K562 (cell line): Measurements from ENCODE around the gene CDR2L. TPM values are rescaled to one million over a fixed set of nuclear protein-coding genes. Genes with fewer than 3 reads are reported as not detected.
A peak's percentile ranks its signal among the peaks of the same experiment; 100 is the strongest.

Source experiments
- ATAC-seq: fragments of 200-7000 bp; cut with Tn5 transposase; 3 replicates; pipeline ENCODE4 v1.9.1; 2020; ENCODE audit warnings: moderate library complexity
- BruUV-seq: library from RNA; stranded (reverse); fragments of 400-500 nt; replicated peaks from 2 replicates; lab custom pipeline; 2021; lab: Mats Ljungman, UMichigan
- CTCF ChIA-PET: fragments of 300-600 bp; formaldehyde crosslinking; extraction: SDS; loops from one replicate; lab custom pipeline; 2021; ENCODE audit warnings: low intra/inter-chr PET ratio; lab: Yijun Ruan, JAX
- POLR2A ChIA-PET: fragments of 300-600, 350-650 bp; sonication (Branson Sonifier 250); formaldehyde crosslinking; extraction: SDS; loops from one replicate; lab custom pipeline; 2021; ENCODE audit warnings: antibody characterized with exemption, inconsistent platforms; lab: Yijun Ruan, JAX
- DNase-seq, 4 experiments: peaks; one replicate each; pipeline versions ENCODE4 v3.0.0 to v3.0.0-alpha.2; 2011 to 2018; ENCODE audit warnings: low spot score in 3 of 4, mixed read lengths in 3 of 4; ENCODE audit errors: extremely low read depth in 1 of 4
- FAIRE-seq: peaks from 2 replicates; lab custom pipeline; 2011; peaks lifted over from hg19 to GRCh38; lab: Jason Lieb, UNC
- H2AFZ ChIP-seq: 2 replicates; pipeline ENCODE4 v1.6.0; 2011; ENCODE audit warnings: low read depth, low read length, control low read depth, inconsistent platforms
- H3K27ac ChIP-seq: fragments of 200-600 bp; 3 replicates; pipeline ENCODE4 v1.8.0; 2011; ENCODE audit warnings: low read depth, mild to moderate bottlenecking, control low read depth, inconsistent platforms, low read length, moderate library complexity, mixed read lengths; ENCODE audit errors: extremely low read depth
- H3K27me3 ChIP-seq, 2 experiments: fragments of 300-600 bp in 1 of 2; 2 replicates in 1 of 2; 3 replicates in 1 of 2; pipeline versions ENCODE4 v1.6.0 to v1.8.0; 2011; ENCODE audit warnings: inconsistent platforms in 2 of 2, low read length in 2 of 2, mild to moderate bottlenecking in 1 of 2, mixed read lengths in 1 of 2, moderate library complexity in 1 of 2; ENCODE audit not compliant: control insufficient read depth in 2 of 2, insufficient read depth in 2 of 2
- H3K36me3 ChIP-seq: fragments of 300-600 bp; 3 replicates; pipeline ENCODE4 v1.8.0; 2011; ENCODE audit warnings: mild to moderate bottlenecking, low read length, inconsistent platforms; ENCODE audit not compliant: control insufficient read depth, insufficient read depth
- H3K4me1 ChIP-seq, 2 experiments: fragments of 200-600 bp in 1 of 2; replicated peaks in 1 of 2; 2 replicates in 1 of 2; 3 replicates in 1 of 2; pipeline versions ENCODE4 v1.5.1 to v1.8.0; 2011; ENCODE audit warnings: inconsistent platforms in 2 of 2, low read length in 2 of 2, mild to moderate bottlenecking in 1 of 2, mixed read lengths in 1 of 2, moderate library complexity in 1 of 2; ENCODE audit not compliant: control insufficient read depth in 2 of 2, insufficient read depth in 2 of 2
- H3K4me2 ChIP-seq: 2 replicates; pipeline ENCODE4 v1.6.1; 2011; ENCODE audit warnings: low read length, control low read depth, inconsistent platforms, mixed read lengths; ENCODE audit not compliant: insufficient read depth
- H3K4me3 ChIP-seq: fragments of 200-600 bp; sonication (generic), shearing (Covaris generic); 2 replicates; pipeline ENCODE4 v1.5.1; 2016; ENCODE audit warnings: control low read depth, inconsistent platforms
- H3K79me2 ChIP-seq: fragments of 200-600 bp; 3 replicates; pipeline ENCODE4 v1.8.0; 2011; ENCODE audit warnings: low read length, inconsistent platforms; ENCODE audit not compliant: control insufficient read depth, insufficient read depth
- H3K9ac ChIP-seq, 2 experiments: 2 replicates each; pipeline versions ENCODE4 v1.6.0 to v1.6.1; 2011; ENCODE audit warnings: low read depth in 2 of 2, low read length in 2 of 2, control low read depth in 1 of 2, inconsistent platforms in 1 of 2, mild to moderate bottlenecking in 1 of 2, mixed read lengths in 1 of 2; ENCODE audit not compliant: insufficient read depth in 1 of 2
- H3K9me1 ChIP-seq: one replicate; pipeline ENCODE4 v1.6.0; 2011; ENCODE audit warnings: inconsistent platforms, mild to moderate bottlenecking, low read length, moderate library complexity; ENCODE audit not compliant: control insufficient read depth, insufficient read depth
- H3K9me3 ChIP-seq: replicated peaks from 2 replicates; pipeline ENCODE4 v1.5.1; 2011; ENCODE audit warnings: low read depth, low read length, inconsistent platforms; ENCODE audit not compliant: control insufficient read depth, insufficient read depth
- H4K20me1 ChIP-seq: replicated peaks from 2 replicates; pipeline ENCODE4 v1.6.1; 2011; ENCODE audit warnings: low read length, inconsistent platforms, mixed read lengths; ENCODE audit not compliant: control insufficient read depth, insufficient read depth
- E2F3 ChIP-seq: fragments of 250-450 bp; sonication (Bioruptor Pico); IDR thresholded peaks from 2 replicates; pipeline ENCODE4 v1.4.0; 2020; ENCODE audit warnings: mild to moderate bottlenecking
- KDM5B ChIP-seq: fragments of 200-600 bp; sonication (generic); IDR thresholded peaks from 2 replicates; pipeline ENCODE4 v1.6.1; 2012; ENCODE audit warnings: low read depth, mild to moderate bottlenecking, moderate library complexity, low read length, control low read depth, inconsistent platforms; ENCODE audit not compliant: insufficient replicate concordance
- NFIC ChIP-seq: fragments of 450-650 bp; IDR thresholded peaks from 2 replicates; pipeline ENCODE4 v1.6.1; 2017; ENCODE audit warnings: mild to moderate bottlenecking, inconsistent platforms
- PPARD ChIP-seq: fragments of 250-450 bp; sonication (Bioruptor Pico); IDR thresholded peaks from 2 replicates; pipeline ENCODE4 v1.8.0; 2022; ENCODE audit warnings: inconsistent platforms, mild to moderate bottlenecking, moderate library complexity
- RB1 ChIP-seq: fragments of 450-650 bp; IDR thresholded peaks from 2 replicates; pipeline ENCODE4 v1.6.1; 2017; ENCODE audit warnings: low read depth, mild to moderate bottlenecking
- SAP30 ChIP-seq: fragments of 200-600 bp; sonication (generic); IDR thresholded peaks from 2 replicates; pipeline ENCODE4 v1.6.1; 2012; ENCODE audit warnings: borderline replicate concordance, low read depth, mild to moderate bottlenecking, moderate library complexity, low read length, control low read depth, inconsistent platforms; ENCODE audit not compliant: insufficient read depth, poor library complexity, severe bottlenecking
- SIN3A ChIP-seq, 2 experiments: fragments of 150-350 bp in 1 of 2; IDR thresholded peaks; 2 replicates each; pipeline ENCODE4 v1.6.1; 2011 to 2016; ENCODE audit warnings: borderline replicate concordance in 2 of 2, low read depth in 2 of 2, low read length in 2 of 2, mild to moderate bottlenecking in 2 of 2, moderate library complexity in 2 of 2; ENCODE audit not compliant: control insufficient read depth in 1 of 2
- ZBTB7A ChIP-seq: IDR thresholded peaks from 2 replicates; pipeline ENCODE4 v1.6.1; 2011; ENCODE audit warnings: low read depth, mild to moderate bottlenecking, low read length, moderate library complexity, borderline replicate concordance; ENCODE audit not compliant: control insufficient read depth
- ZFX ChIP-seq: sonication (generic); formaldehyde crosslinking; IDR thresholded peaks from 2 replicates; pipeline ENCODE4 v1.8.0; 2022; ENCODE audit warnings: mild to moderate bottlenecking, missing genetic modification reagents, moderate library complexity
- ZNF217 ChIP-seq: sonication (generic); formaldehyde crosslinking; IDR thresholded peaks from 2 replicates; pipeline ENCODE4 v1.8.0; 2022; ENCODE audit warnings: mild to moderate bottlenecking, missing genetic modification reagents
- WGBS: fragments of 100-300 bp; shearing (Covaris generic); methylation state at CpG from one replicate; pipeline ENCODE4 v1.1.6; 2016; ENCODE audit warnings: low coverage, mixed read lengths; ENCODE audit not compliant: insufficient coverage; ENCODE audit errors: missing lambda C conversion rate; 5-methylcytosine and 5-hydroxymethylcytosine counted together
- in situ Hi-C: fragments of 300-500 bp; cut with MboI; formaldehyde crosslinking; loops from 4 replicates; pipeline ENCODE4 v1.15.0; 2018; ENCODE audit warnings: inconsistent platforms, mixed read lengths
- intact Hi-C: fragments of 100-400 bp; cut with micrococcal nuclease; formaldehyde crosslinking; loops from 2 replicates; pipeline ENCODE4 v1.14.2; 2022
- polyA plus RNA-seq, 8 experiments: library from polyadenylated mRNA; depleted of rRNA in 4 of 8; stranded (reverse) in 5 of 8; unstranded in 3 of 8; fragments of >200 nt; fragmentation: Nextera tagmentation in 2 of 8; fragmentation: Illumina TruSeq in 1 of 8; extraction: Ambion mirVana in 2 of 8; extraction: Trizol in 1 of 8; gene quantifications; 2 replicates each; pipeline versions ENCODE4 v1.2.1 to v1.2.3, GENCODE V29; 2011 to 2014; ENCODE audit warnings: inconsistent platforms in 1 of 8, missing spikeins in 1 of 8
- total RNA-seq, 7 experiments: library from RNA; depleted of rRNA in 6 of 7; stranded (reverse); fragments of >200 nt in 6 of 7; fragmentation: Illumina TruSeq in 2 of 7; extraction: Trizol in 2 of 7; gene quantifications; 2 replicates each; pipeline versions ENCODE4 v1.2.1 to v1.2.3, GENCODE V29; 2011 to 2021; ENCODE audit warnings: low replicate concordance in 1 of 7
- TF ChIP-seq, protein P1 (sequence below): fragments of 250-450 bp; sonication (Bioruptor Pico); IDR thresholded peaks from 2 replicates; pipeline ENCODE4 v1.6.1; 2021; ENCODE audit warnings: mild to moderate bottlenecking
- TF ChIP-seq, protein P2 (sequence below): fragments of 200-800 bp; sonication (Bioruptor generic); IDR thresholded peaks from 2 replicates; pipeline ENCODE4 v1.6.1; 2017; ENCODE audit warnings: missing genetic modification characterization, missing compliant biosample characterization
- TF ChIP-seq, protein P3 (sequence below): fragments of 250-450 bp; sonication (Bioruptor Pico); IDR thresholded peaks from 2 replicates; pipeline ENCODE4 v1.8.0; 2022; ENCODE audit warnings: moderate library complexity, mild to moderate bottlenecking, inconsistent platforms
- TF ChIP-seq, protein P4 (sequence below): fragments of 450-650 bp; IDR thresholded peaks from 2 replicates; pipeline ENCODE4 v1.6.1; 2016; ENCODE audit warnings: borderline replicate concordance

The CDR2L gene
- total and polyA plus RNA-seq, 9 of the 15 experiments (the other 6 are each of a cell fraction or from before 2014, with no cell fraction given): 2.7 to 16.0 (median 7.3) TPM

DNA sequence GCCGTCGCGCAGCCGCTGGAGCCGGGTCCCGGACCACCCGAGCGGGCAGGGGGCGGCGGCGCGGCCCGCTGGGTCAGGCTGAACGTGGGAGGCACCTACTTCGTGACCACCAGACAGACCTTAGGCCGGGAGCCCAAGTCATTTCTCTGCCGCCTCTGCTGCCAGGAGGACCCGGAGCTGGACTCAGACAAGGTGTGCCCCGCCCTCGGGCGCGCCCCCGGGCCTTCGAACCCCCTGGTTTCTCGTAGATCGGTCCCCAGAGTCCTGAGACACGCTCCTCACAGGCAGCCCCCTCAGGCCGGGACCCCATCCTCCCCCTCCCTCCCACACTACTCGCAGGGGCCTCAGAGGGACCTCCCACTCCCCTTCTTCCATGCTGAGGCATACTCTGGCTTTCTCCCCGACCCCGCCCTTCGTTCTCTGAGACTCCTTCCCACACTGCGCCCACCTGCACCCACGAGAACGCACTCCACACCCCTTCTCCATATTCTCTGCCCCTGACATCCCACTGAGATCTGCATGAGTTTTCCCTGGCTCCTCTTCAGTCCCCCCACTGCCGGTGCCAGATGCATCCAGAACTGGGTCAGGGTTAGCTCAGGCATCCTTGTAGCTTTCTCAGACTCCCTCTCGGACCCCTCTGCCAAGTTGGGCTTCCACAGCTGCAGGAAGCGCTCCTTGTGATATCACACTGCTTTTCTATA, 60.1 kb downstream of the CDR2L start:
- BruUV-seq: no TSS peak
- no peak for FAIRE-seq
- TF ChIP-seq NFIC (no peak), ZFX (peak; percentile 44), SIN3A (IDR thresholded peaks at IDR 0.05; ENCODE audit: borderline replicate concordance in 2 of 2, control insufficient read depth in 1 of 2, low read depth in 2 of 2, low read length in 2 of 2) (0 out of 4 replicates have a peak, but pooled peaks of 1 of the 2 experiments have one; percentile 56), KDM5B (peak; percentile 46), ZBTB7A (peak; percentile 16; the same call in 1 of the 2 replicates), PPARD (CRISPR knock-in tag) (no peak), ZNF217 (CRISPR knock-in tag) (no peak), RB1 (no peak), E2F3 (no peak), SAP30 (peak; percentile 42)
- TF ChIP-seq, protein P1, sequence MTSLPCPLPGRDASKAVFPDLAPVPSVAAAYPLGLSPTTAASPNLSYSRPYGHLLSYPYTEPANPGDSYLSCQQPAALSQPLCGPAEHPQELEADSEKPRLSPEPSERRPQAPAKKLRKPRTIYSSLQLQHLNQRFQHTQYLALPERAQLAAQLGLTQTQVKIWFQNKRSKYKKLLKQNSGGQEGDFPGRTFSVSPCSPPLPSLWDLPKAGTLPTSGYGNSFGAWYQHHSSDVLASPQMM (CRISPR knock-in tag): no peak
- TF ChIP-seq, protein P2, sequence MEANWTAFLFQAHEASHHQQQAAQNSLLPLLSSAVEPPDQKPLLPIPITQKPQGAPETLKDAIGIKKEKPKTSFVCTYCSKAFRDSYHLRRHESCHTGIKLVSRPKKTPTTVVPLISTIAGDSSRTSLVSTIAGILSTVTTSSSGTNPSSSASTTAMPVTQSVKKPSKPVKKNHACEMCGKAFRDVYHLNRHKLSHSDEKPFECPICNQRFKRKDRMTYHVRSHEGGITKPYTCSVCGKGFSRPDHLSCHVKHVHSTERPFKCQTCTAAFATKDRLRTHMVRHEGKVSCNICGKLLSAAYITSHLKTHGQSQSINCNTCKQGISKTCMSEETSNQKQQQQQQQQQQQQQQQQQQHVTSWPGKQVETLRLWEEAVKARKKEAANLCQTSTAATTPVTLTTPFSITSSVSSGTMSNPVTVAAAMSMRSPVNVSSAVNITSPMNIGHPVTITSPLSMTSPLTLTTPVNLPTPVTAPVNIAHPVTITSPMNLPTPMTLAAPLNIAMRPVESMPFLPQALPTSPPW (CRISPR knock-in tag): no peak
- TF ChIP-seq, protein P3, sequence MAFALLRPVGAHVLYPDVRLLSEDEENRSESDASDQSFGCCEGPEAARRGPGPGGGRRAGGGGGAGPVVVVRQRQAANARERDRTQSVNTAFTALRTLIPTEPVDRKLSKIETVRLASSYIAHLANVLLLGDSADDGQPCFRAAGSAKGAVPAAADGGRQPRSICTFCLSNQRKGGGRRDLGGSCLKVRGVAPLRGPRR (CRISPR knock-in tag): no peak
- TF ChIP-seq, protein P4, sequence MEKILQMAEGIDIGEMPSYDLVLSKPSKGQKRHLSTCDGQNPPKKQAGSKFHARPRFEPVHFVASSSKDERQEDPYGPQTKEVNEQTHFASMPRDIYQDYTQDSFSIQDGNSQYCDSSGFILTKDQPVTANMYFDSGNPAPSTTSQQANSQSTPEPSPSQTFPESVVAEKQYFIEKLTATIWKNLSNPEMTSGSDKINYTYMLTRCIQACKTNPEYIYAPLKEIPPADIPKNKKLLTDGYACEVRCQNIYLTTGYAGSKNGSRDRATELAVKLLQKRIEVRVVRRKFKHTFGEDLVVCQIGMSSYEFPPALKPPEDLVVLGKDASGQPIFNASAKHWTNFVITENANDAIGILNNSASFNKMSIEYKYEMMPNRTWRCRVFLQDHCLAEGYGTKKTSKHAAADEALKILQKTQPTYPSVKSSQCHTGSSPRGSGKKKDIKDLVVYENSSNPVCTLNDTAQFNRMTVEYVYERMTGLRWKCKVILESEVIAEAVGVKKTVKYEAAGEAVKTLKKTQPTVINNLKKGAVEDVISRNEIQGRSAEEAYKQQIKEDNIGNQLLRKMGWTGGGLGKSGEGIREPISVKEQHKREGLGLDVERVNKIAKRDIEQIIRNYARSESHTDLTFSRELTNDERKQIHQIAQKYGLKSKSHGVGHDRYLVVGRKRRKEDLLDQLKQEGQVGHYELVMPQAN: peak; percentile 48; the same call in 1 of the 2 replicates

More for the DNA sequence above, 60.1 kb downstream of the CDR2L start:
- Histone ChIP-seq H4K20me1 (no peaks in the 10 kb centered on the region; the same call in 1 of the 2 replicates), H3K4me1 (peaks cover 11 to 15% of the 10 kb centered on the region in 2 experiments), H3K9me1 (no peaks in the 10 kb centered on the region), H3K27me3 (no peaks in the 10 kb centered on the region), H3K4me3 (peak overlapping the region; percentile 100), H3K4me2 (peak overlapping the region; percentile 96), H3K36me3 (peaks cover 27% of the 10 kb centered on the region; the same call in 2 of the 3 replicates), H3K9me3 (no peaks in the 10 kb centered on the region), H3K79me2 (peaks cover 48% of the 10 kb centered on the region), H2AFZ (peak overlapping the region; percentile 47), H3K9ac (peak overlapping the region; percentile 88 to 98), H3K27ac (peak overlapping the region; percentile 77)
- WGBS: 0% methylated on average over 31 of the region's 38 CpGs
- ChIA-PET CTCF (interaction anchor here (0.7 to 1.1 kb wide), 2 partner anchors 83 to 214 kb away, joined by 3 read pairs; partner anchors contain the start of genes GGA3 and MRPS7), POLR2A (interaction anchor here (0.5 to 3.1 kb wide), 15 partner anchors 9 to 685 kb away, joined by 3 to 23 read pairs (median 4); partner anchors contain the start of genes FDXR and MRPL58)
- ATAC-seq: no peak
- intact Hi-C loops: loop anchor here (1.0 kb wide), 1 partner anchor 12 kb away; no protein-coding TSS in a partner anchor
- in situ Hi-C loops: no loop called here
- DNase-seq: peak in 2 of 4 experiments; percentile 35 to 67
